D721Med (cell line): Measurements from ENCODE around the gene ARHGEF17.

Experiments
- DNase-seq: peaks from one replicate; pipeline ENCODE4 v3.0.0; 2011; ENCODE audit warnings: low spot score; ENCODE audit not compliant: insufficient read length
- FAIRE-seq: peaks from 2 replicates; lab custom pipeline; 2011; peaks lifted over from hg19 to GRCh38; lab: Jason Lieb, UNC
- CTCF ChIP-seq: IDR thresholded peaks from 2 replicates; pipeline ENCODE4 v1.5.1; 2012; ENCODE audit warnings: mild to moderate bottlenecking, control low read depth; ENCODE audit not compliant: insufficient read depth; ENCODE audit errors: missing control alignments

ARHGEF17 gene

GRCh38 chr11:73359930-73360742 is 52.1 kb downstream of the ARHGEF17 start:
- DNase-seq, result peak; percentile 50
- TF ChIP-seq CTCF, result peak; percentile 22
- no peak for FAIRE-seq

- no peak for FAIRE-seq
- no peak for TF ChIP-seq CTCF
- no peak for DNase-seq
Measured at GRCh38 chr11:73360743-73361369, 52.8 kb downstream of the ARHGEF17 start.

- TF ChIP-seq CTCF, result no peak
- no peak for FAIRE-seq
- no peak for DNase-seq
Measured at GRCh38 chr11:73361953-73362776, 54.1 kb downstream of the ARHGEF17 start.

- no peak for TF ChIP-seq CTCF
- DNase-seq (no peak), FAIRE-seq (no peak)
Measured at GRCh38 chr11:73363147-73363546, 55.1 kb downstream of the ARHGEF17 start.

- no peak for FAIRE-seq
- TF ChIP-seq CTCF, result no peak
Measured at GRCh38 chr11:73365352-73366264, 57.5 kb downstream of the ARHGEF17 start.

GRCh38 chr11:73366265-73366610 is 58.2 kb downstream of the ARHGEF17 start:
- TF ChIP-seq CTCF, result no peak
- DNase-seq (no peak), FAIRE-seq (no peak)

More at GRCh38 chr11:73365352-73366264, 57.5 kb downstream of the ARHGEF17 start:
- DNase-seq, result no peak
